Measurements from ENCODE around the gene NPW. TPM values are rescaled to one million over a fixed set of nuclear protein-coding genes. Genes with fewer than 3 reads are reported as not detected.

The NPW gene
- polyA plus RNA-seq, 1 experiment: 0.26 TPM

- peaks cover 15% of the 10 kb centered on the region for H3K36me3 ChIP-seq (ENCODE audit: control insufficient read depth, insufficient read depth, low read length)
- POLR2A ChIA-PET: no interaction called here
- DNase-seq (ENCODE audit: low read depth): no peak
- CTCF ChIA-PET: no interaction called here
- H3K27me3 ChIP-seq (ENCODE audit: control insufficient read depth, insufficient read depth, low read length): peaks cover 2% of the 10 kb centered on the region; the same call in 1 of the 2 replicates
- H3K4me3 ChIP-seq (ENCODE audit: low read depth, low read length): peak overlapping the region; percentile 29
- TF ChIP-seq CTCF (IDR thresholded peaks at IDR 0.05; ENCODE audit: insufficient read depth, low read depth, low read length): no peak
Measured at GRCh38 chr16:1990101-1990350, 29.6 kb upstream of the NPW start.

GRCh38 chr16:1990351-1991134 lies 29.0 kb upstream of the NPW start:
- ChIA-PET POLR2A (no interaction called here), CTCF (no interaction called here)
- Histone ChIP-seq H3K27me3 (ENCODE audit: control insufficient read depth, insufficient read depth, low read length) (peaks cover 2% of the 10 kb centered on the region; the same call in 1 of the 2 replicates), H3K4me3 (ENCODE audit: low read depth, low read length) (peak overlapping the region; percentile 29), H3K36me3 (ENCODE audit: control insufficient read depth, insufficient read depth, low read length) (peaks cover 15% of the 10 kb centered on the region)
- no peak for TF ChIP-seq CTCF (IDR thresholded peaks at IDR 0.05; ENCODE audit: insufficient read depth, low read depth, low read length)
- DNase-seq (ENCODE audit: low read depth): no peak

GRCh38 chr16:1991135-1991551 lies 28.4 kb upstream of the NPW start:
- Histone ChIP-seq H3K4me3 (ENCODE audit: low read depth, low read length) (no peak overlapping the region), H3K27me3 (ENCODE audit: control insufficient read depth, insufficient read depth, low read length) (peaks cover 2% of the 10 kb centered on the region; the same call in 1 of the 2 replicates), H3K36me3 (ENCODE audit: control insufficient read depth, insufficient read depth, low read length) (peaks cover 9% of the 10 kb centered on the region)
- POLR2A ChIA-PET: no interaction called here
- no peak for TF ChIP-seq CTCF (IDR thresholded peaks at IDR 0.05; ENCODE audit: insufficient read depth, low read depth, low read length)
- CTCF ChIA-PET: no interaction called here
- no peak for DNase-seq (ENCODE audit: low read depth)

GRCh38 chr16:1991588-1991947 lies 28.0 kb upstream of the NPW start:
- ChIA-PET POLR2A (no interaction called here), CTCF (interaction anchor here (1.4 kb wide), 1 partner anchor 13 kb away, joined by 4 read pairs; no protein-coding TSS in a partner anchor)
- TF ChIP-seq CTCF (IDR thresholded peaks at IDR 0.05; ENCODE audit: insufficient read depth, low read depth, low read length): no peak
- Histone ChIP-seq H3K27me3 (ENCODE audit: control insufficient read depth, insufficient read depth, low read length) (peaks cover 2% of the 10 kb centered on the region; the same call in 1 of the 2 replicates), H3K4me3 (ENCODE audit: low read depth, low read length) (peak overlapping the region; percentile 41), H3K36me3 (ENCODE audit: control insufficient read depth, insufficient read depth, low read length) (peaks cover 6% of the 10 kb centered on the region)
- no peak for DNase-seq (ENCODE audit: low read depth)

- POLR2A ChIA-PET: interaction anchor here (0.6 kb wide), 1 partner anchor 209 kb away, joined by 3 read pairs; the partner anchor contains the start of gene NUBP2
Measured at GRCh38 chr16:1991948-1992703, 27.5 kb upstream of the NPW start.

More at GRCh38 chr16:1991948-1992703, 27.5 kb upstream of the NPW start:
- DNase-seq (ENCODE audit: low read depth): peak; percentile 20
- Histone ChIP-seq H3K36me3 (ENCODE audit: control insufficient read depth, insufficient read depth, low read length) (0 out of 2 replicates have a peak, but pooled peaks cover 1% of the 10 kb centered on the region), H3K27me3 (ENCODE audit: control insufficient read depth, insufficient read depth, low read length) (peaks cover 2% of the 10 kb centered on the region; the same call in 1 of the 2 replicates), H3K4me3 (ENCODE audit: low read depth, low read length) (peak overlapping the region; percentile 41)
- CTCF ChIA-PET: interaction anchor here (0.6 to 1.4 kb wide), 2 partner anchors 10 to 12 kb away, joined by 3 to 4 read pairs; no protein-coding TSS in a partner anchor
- no peak for TF ChIP-seq CTCF (IDR thresholded peaks at IDR 0.05; ENCODE audit: insufficient read depth, low read depth, low read length)

All from BJ (cell line).